ENCODE measurements around the gene ZNF787. TPM values are rescaled to one million over a fixed set of nuclear protein-coding genes. Genes with fewer than 3 reads are reported as not detected.
A peak's percentile ranks its signal among the peaks of the same experiment; 100 is the strongest.

The ZNF787 gene
- total and polyA plus RNA-seq, 2 of the 13 experiments (the other 11 are each of a cell fraction or from before 2014, with no cell fraction given): 15.1 to 42.8 TPM

GRCh38 chr19:56142897-56143434, 21.9 kb upstream of the ZNF787 start (continued):
- TF ChIP-seq ZNF275 (CRISPR knock-in tag; IDR thresholded peaks at IDR 0.05; ENCODE audit: borderline replicate concordance): no peak
- TF ChIP-seq, protein P1, sequence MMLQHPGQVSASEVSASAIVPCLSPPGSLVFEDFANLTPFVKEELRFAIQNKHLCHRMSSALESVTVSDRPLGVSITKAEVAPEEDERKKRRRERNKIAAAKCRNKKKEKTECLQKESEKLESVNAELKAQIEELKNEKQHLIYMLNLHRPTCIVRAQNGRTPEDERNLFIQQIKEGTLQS (CRISPR knock-in tag; IDR thresholded peaks at IDR 0.05): no peak
- TF ChIP-seq, protein P2, sequence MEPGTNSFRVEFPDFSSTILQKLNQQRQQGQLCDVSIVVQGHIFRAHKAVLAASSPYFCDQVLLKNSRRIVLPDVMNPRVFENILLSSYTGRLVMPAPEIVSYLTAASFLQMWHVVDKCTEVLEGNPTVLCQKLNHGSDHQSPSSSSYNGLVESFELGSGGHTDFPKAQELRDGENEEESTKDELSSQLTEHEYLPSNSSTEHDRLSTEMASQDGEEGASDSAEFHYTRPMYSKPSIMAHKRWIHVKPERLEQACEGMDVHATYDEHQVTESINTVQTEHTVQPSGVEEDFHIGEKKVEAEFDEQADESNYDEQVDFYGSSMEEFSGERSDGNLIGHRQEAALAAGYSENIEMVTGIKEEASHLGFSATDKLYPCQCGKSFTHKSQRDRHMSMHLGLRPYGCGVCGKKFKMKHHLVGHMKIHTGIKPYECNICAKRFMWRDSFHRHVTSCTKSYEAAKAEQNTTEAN (CRISPR knock-in tag; conservative IDR thresholded peaks at IDR 0.05): peak; percentile 45; the same call in 1 of the 2 replicates
- 0 out of 2 replicates have a peak, but pooled peaks have one; percentile 47 for TF ChIP-seq ZNF724P (CRISPR knock-in tag; IDR thresholded peaks at IDR 0.05; ENCODE audit: borderline replicate concordance)
- peak; percentile 53; the same call in 1 of the 2 replicates for TF ChIP-seq RXRA (CRISPR knock-in tag; IDR thresholded peaks at IDR 0.05)
- TF ChIP-seq WIZ (CRISPR knock-in tag; IDR thresholded peaks at IDR 0.05): 0 out of 2 replicates have a peak, but pooled peaks have one; percentile 39
- TF ChIP-seq ZNF256 (CRISPR knock-in tag; conservative IDR thresholded peaks at IDR 0.05): peak; percentile 61; the same call in 1 of the 2 replicates
- peak; percentile 86; the same call in 1 of the 2 replicates for TF ChIP-seq ZNF572 (CRISPR knock-in tag; IDR thresholded peaks at IDR 0.05)
- no peak for TF ChIP-seq MYPOP (CRISPR knock-in tag; IDR thresholded peaks at IDR 0.05)
- TF ChIP-seq ESRRA (CRISPR knock-in tag; IDR thresholded peaks at IDR 0.05; ENCODE audit: low read depth): 0 out of 2 replicates have a peak, but pooled peaks have one; percentile 43
- TF ChIP-seq NR2F6 (IDR thresholded peaks at IDR 0.05): 0 out of 2 replicates have a peak, but pooled peaks have one; percentile 43
- TF ChIP-seq NR2F6 (CRISPR knock-in tag; IDR thresholded peaks at IDR 0.05): peak; percentile 33; the same call in 1 of the 2 replicates
- TF ChIP-seq MAFF (IDR thresholded peaks at IDR 0.05; ENCODE audit: low read depth, low read length): no peak
- TF ChIP-seq, protein P3, sequence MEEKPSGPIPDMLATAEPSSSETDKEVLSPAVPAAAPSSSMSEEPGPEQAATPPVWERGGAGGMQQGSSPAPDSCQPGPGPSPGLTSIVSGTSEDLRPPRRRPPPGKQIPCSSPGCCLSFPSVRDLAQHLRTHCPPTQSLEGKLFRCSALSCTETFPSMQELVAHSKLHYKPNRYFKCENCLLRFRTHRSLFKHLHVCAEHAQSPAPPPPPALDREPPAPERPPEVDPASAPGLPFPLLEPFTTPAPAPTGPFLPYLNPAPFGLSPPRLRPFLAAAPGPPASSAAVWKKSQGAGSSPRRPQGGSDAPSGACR (CRISPR knock-in tag; IDR thresholded peaks at IDR 0.05): no peak
- TF ChIP-seq ZNF878 (CRISPR knock-in tag; IDR thresholded peaks at IDR 0.05): no peak
- TF ChIP-seq, protein P4, sequence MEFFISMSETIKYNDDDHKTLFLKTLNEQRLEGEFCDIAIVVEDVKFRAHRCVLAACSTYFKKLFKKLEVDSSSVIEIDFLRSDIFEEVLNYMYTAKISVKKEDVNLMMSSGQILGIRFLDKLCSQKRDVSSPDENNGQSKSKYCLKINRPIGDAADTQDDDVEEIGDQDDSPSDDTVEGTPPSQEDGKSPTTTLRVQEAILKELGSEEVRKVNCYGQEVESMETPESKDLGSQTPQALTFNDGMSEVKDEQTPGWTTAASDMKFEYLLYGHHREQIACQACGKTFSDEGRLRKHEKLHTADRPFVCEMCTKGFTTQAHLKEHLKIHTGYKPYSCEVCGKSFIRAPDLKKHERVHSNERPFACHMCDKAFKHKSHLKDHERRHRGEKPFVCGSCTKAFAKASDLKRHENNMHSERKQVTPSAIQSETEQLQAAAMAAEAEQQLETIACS (CRISPR knock-in tag; IDR thresholded peaks at IDR 0.05): no peak
- no peak for TF ChIP-seq MIXL1 (CRISPR knock-in tag; IDR thresholded peaks at IDR 0.05)
- TF ChIP-seq ZNF510 (CRISPR knock-in tag; IDR thresholded peaks at IDR 0.05; ENCODE audit: low read depth): no peak
- TF ChIP-seq, protein P5, sequence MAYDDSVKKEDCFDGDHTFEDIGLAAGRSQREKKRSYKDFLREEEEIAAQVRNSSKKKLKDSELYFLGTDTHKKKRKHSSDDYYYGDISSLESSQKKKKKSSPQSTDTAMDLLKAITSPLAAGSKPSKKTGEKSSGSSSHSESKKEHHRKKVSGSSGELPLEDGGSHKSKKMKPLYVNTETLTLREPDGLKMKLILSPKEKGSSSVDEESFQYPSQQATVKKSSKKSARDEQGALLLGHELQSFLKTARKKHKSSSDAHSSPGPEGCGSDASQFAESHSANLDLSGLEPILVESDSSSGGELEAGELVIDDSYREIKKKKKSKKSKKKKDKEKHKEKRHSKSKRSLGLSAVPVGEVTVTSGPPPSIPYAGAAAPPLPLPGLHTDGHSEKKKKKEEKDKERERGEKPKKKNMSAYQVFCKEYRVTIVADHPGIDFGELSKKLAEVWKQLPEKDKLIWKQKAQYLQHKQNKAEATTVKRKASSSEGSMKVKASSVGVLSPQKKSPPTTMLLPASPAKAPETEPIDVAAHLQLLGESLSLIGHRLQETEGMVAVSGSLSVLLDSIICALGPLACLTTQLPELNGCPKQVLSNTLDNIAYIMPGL (CRISPR knock-in tag; IDR thresholded peaks at IDR 0.05; ENCODE audit: borderline replicate concordance in 1 of 2, low read depth in 1 of 2): 0 out of 4 replicates have a peak, but pooled peaks of 1 of the 2 experiments have one; percentile 37
- TF ChIP-seq FOXJ3 (CRISPR knock-in tag; IDR thresholded peaks at IDR 0.05; ENCODE audit: borderline replicate concordance): no peak
- no peak for TF ChIP-seq ZNF451 (CRISPR knock-in tag; IDR thresholded peaks at IDR 0.05)
- no peak for TF ChIP-seq ZNF121 (CRISPR knock-in tag; IDR thresholded peaks at IDR 0.05)
- TF ChIP-seq POLR2G (IDR thresholded peaks at IDR 0.05; ENCODE audit: low read depth, low read length): 0 out of 2 replicates have a peak, but pooled peaks have one; percentile 2

Data from HepG2 (cell line).